HTR-8/SVneo (cell line): Measurements from ENCODE around the gene CDKN2B-AS1.
A peak's percentile ranks its signal among the peaks of the same experiment; 100 is the strongest.

Experiments
- DNase-seq: peaks from one replicate; pipeline ENCODE4 v3.0.0; 2011; ENCODE audit warnings: low spot score, mixed read lengths; ENCODE audit not compliant: insufficient read length
- FAIRE-seq: peaks from 2 replicates; lab custom pipeline; 2011; peaks lifted over from hg19 to GRCh38; lab: Jason Lieb, UNC

Gene CDKN2B-AS1

DNA sequence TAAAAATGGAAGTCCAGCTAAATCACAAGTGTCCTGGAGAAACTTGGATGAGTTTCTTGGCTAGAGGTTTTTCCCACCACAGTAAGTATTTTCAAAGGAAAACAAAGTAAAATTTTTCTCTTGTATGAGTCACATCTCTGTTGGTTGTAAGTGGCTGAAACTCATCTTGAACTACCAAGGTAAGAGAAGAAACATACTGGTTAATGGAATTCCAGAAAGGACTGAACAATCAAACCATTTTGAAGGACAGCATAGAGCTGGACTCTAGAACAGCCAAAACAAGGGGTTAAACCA is 117.3 kb downstream of the CDKN2B-AS1 start:
- DNase-seq (no peak), FAIRE-seq (no peak)

GRCh38 chr9:22112870-22113821 is 118.6 kb downstream of the CDKN2B-AS1 start:
- FAIRE-seq (no peak), DNase-seq (no peak)

DNA sequence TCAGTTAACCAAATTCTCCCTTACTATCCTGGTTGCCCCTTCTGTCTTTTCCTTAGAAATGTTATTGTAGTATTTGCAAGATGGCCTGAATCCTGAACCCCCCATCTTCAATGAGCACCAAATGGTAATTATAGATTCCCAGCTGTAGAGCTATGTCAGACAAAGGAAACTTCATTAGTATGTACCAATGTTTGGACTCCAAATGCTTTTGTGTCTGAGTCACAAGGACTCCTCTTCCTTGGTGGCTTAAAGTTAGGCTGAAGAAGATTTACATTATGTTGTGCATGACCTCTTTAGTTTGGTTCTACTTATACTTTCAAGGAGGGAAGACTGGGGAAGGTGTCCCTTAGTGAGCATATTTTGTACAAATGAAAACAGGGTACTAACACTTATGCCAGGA is 120.4 kb downstream of the CDKN2B-AS1 start:
- DNase-seq: no peak
- no peak for FAIRE-seq

- no peak for FAIRE-seq
- no peak for DNase-seq
Measured at GRCh38 chr9:22116758-22117157, 122.2 kb downstream of the CDKN2B-AS1 start.

DNA sequence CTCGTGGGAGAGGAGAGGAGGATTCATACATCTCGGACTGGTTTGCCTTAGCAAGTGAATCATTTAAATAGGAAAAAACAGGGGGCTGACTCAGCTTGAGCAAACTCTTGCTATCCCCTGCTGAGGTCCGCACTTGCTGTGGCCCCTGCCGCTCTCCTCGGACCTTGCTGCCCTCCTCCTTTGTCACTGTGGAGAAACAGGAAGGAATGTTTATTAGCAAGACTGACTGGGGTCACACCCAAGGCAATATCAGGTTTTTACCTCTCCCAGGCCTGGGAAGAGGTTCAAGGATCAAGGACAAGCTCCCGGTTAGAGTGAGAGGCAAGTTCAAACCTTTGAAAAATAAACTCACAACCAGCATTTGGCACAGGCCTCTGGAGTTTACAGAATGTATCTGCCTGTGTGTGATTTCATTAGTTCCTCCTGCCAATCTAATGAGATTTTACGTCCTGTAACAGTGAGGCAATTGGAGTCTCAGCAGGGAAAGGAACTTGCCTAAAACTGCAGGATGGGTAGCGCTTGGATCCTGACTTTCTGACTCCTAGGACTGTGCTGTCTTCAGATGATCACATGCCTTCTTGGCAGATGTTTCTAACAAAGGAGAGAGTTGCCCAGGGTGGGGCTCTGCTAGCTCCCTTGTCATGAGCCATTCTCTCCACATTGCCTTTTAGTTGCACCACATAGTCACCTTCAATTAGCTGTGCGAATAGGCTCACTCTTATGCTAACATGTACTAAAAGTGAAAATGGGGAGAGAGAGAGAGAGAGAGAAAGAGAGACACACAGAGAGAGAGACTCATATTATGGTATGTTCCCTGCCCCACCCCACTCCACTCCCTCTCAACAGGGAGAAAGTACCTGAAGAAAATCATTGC is 123.2 kb downstream of the CDKN2B-AS1 start:
- DNase-seq (no peak), FAIRE-seq (no peak)

- DNase-seq (no peak), FAIRE-seq (no peak)
Measured at GRCh38 chr9:22118810-22119521, 124.4 kb downstream of the CDKN2B-AS1 start.

- FAIRE-seq (no peak), DNase-seq (no peak)
Measured at GRCh38 chr9:22119522-22120158, 125.0 kb downstream of the CDKN2B-AS1 start.

- DNase-seq: no peak
- FAIRE-seq: no peak
Measured at GRCh38 chr9:22120159-22120549, 125.6 kb downstream of the CDKN2B-AS1 start.

DNA sequence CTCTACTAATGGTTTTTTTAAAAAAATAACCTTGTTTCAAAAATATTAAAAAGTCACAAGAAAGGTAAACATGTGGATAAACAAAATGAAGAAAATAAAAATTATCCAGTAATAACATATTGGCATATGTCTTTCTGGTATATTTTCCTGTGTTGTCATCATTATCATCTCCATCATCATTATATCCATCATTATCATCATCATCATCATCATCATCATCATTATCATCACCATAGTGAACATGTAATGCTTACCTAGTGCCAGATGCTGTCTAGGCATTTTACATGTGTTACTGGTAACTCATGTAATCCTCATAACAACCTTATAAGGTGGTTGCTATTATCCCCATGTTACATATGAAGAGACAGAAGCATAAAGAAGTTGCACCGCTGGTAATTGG is 126.0 kb downstream of the CDKN2B-AS1 start:
- DNase-seq (no peak), FAIRE-seq (peak; percentile 36)

DNA sequence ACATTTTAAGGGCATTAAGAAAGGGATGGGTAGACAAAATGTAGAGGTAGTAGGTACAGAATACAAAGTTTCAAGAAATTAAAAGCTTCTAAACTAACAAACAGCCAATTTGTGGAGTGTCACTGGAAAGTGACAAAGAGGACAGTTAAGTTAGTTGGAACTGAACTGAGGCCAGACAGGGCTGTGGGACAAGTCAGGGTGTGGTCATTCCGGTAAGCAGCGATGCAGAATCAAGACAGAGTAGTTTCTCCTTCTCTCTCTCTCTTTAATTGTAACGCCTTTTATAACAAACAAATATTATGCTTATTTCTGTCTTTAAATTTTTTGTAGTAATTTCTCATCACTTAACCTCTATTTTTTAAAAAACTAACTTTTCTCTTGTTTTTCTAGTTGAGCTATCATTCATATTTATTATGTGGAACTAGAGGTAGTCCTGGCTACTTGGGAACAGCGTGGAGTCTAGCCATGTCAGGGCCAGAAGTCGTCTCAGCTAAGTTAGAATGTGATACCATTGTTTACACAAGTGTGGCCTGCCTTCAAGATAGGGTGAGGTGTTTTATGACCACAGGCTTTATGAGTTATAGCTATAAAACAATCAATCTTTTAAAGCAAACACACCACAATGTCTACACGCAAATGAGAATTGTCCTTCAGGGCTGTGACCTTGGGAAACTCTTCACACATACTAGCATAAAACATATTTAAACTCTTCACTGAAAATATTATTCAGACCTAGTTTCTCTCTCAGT is 129.8 kb downstream of the CDKN2B-AS1 start:
- DNase-seq (peak; percentile 36), FAIRE-seq (no peak)

- DNase-seq (no peak), FAIRE-seq (no peak)
Measured at GRCh38 chr9:22129133-22129532, 134.5 kb downstream of the CDKN2B-AS1 start.

- DNase-seq (no peak), FAIRE-seq (no peak)
Measured at GRCh38 chr9:22129633-22130032, 135.0 kb downstream of the CDKN2B-AS1 start.

DNA sequence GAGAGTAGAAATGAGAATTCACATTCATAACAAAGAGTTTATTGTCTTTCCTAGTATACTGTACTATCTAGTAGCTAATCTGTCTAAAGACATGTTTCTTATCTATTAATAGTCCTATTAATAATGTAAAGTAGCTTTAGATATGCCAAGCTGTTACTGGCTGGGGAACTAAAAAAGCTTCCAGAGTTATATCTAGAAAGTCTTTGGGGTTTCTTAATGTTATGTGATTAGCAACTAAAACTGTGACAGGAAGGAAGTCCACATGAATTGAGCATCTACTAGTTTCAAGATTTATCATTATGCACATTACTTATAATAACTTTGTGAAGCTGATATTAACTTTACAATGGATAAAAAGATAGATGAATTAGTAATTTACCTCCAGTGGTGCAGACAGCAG is 137.2 kb downstream of the CDKN2B-AS1 start:
- no peak for FAIRE-seq
- DNase-seq: no peak

DNA sequence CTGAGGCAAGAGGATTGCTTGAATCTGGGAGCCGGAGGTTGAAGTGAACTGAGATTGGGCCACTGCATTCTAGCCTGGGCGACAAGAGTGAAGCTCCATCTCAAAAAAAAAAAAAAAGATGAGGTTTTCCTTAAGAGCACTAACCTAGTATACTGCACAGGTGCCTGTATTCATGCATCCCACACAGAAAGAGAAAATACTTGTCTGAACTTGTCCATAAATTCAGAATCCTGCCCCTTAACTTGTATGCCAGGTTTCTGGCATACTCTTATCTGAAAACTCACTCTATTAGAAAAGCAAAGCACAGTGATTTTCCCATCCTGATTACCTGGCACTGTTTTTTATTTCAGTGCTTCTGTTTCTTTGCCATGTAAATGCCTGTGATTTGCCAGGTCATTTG is 139.8 kb downstream of the CDKN2B-AS1 start:
- FAIRE-seq (no peak), DNase-seq (no peak)

- DNase-seq (no peak), FAIRE-seq (no peak)
Measured at GRCh38 chr9:22136461-22137096, 142.0 kb downstream of the CDKN2B-AS1 start.

GRCh38 chr9:22138956-22139660 is 144.5 kb downstream of the CDKN2B-AS1 start:
- FAIRE-seq (no peak), DNase-seq (no peak)

GRCh38 chr9:22141908-22142307 is 147.3 kb downstream of the CDKN2B-AS1 start:
- FAIRE-seq (no peak), DNase-seq (no peak)

- FAIRE-seq (no peak), DNase-seq (no peak)
Measured at GRCh38 chr9:22142671-22143070, 148.1 kb downstream of the CDKN2B-AS1 start.
